ENCODE data around the gene FGF18.

Gene FGF18

DNA sequence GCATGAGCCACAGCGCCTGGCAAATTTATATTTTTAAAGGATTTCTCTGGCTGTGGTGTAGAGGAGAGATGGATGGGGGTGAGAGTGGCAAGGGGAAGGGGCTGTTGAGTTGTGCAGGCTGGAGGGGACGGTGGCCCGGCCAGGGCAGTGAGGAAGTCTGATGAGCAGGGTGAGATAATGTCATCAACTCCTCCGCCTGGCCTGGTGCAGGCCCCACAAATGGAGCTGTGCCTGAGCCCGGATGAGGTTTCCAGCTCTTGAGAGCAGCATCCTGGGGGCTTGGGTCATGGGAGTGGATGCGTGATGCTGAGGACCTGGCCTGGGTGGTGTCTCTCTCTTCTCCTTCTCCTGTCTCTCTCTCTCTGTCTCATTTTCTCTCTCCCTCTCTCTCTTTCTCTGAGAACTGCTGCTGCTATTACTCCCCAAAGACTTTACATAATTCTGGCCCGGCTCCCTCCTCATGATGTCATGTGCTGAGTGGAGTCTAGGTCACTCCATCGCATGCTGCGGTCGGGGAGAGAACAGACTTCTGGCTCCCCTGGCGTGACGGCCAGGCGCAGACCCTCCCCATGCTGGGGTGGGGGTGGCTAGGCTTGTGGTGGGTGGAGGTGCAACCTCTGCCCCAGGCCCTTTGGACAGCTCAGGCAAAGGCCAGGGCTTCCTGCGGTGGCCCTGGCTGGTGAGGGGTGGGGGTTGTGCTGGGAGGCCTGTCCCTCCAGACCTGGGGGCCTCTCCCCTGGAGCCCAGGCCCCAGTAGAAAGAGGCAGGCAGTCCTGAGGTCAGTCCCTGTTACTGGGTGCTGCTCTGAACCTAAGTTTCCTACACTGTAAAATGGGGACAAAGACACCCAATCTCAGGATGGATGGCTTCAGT, 26.4 kb downstream of the FGF18 start:
- no peak for DNase-seq

DNA sequence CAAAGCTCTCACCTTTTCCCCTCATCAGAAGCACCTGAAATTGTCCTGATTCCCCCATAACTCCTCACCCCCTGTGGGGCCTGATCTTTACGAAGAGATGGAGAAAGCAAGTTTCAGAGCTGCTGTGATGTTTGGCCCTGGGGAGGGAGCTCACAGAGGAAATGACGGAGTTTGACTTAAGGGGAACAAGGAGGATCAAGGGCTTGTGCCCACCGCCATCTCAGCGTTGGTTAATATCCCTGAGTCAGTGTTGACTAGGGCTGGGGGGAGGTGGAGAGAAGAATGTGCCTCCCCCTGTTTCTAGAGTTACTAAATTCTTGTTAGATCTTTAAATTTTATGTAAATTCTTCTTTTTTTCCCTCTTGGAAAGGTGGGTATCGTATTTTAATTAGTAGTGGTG, 27.8 kb downstream of the FGF18 start:
- no peak for DNase-seq

- DNase-seq, result no peak
Observed at GRCh38 chr5:171449426-171449825, 30.0 kb downstream of the FGF18 start.

DNA sequence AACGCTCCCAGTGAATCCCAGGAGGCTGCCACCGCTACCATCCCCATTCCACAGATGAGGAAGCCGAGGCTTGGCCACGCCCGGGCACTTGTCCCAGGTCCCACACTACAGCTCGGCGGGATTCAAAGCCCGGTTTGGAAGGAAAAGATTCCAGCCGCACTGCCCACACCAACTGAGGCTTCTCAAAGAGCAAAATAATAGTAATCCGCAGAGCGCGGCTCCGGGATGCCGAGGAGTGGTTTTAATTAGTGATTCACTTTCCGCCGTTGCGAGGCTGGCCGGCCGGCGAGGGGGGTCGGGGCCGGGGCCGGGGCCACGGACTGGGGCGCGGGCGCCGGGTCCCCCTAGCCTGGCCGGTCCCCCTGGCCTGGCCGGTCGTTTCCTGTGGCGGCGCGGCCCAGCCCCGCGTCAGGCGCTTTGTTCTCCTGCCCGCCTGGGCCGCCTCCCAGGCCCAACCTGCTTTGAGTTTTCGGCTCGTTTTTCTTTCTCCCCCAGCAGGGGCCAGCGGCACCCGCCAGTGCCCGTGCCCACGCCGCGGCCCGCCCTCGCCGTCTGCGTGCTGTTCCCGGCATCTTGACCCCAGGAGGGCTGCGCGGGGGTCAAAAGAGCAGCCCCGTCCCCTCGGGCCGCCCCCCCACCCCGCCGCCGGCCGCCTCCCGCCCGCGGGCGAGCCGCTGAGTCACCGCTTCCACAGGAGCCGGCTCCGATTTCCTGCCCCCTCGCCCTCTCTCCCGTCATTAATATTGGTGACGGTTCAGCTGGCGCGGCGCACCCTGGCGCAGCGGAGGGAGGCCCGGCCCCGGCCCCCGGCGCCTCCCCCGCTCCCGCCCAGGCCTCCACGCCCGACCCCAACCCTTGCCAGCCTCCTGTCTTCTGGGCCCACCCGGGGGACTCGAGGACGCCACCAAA, 31.2 kb downstream of the FGF18 start:
- DNase-seq, result no peak

- no peak for DNase-seq
Observed at GRCh38 chr5:171451421-171451820, 32.0 kb downstream of the FGF18 start.

DNA sequence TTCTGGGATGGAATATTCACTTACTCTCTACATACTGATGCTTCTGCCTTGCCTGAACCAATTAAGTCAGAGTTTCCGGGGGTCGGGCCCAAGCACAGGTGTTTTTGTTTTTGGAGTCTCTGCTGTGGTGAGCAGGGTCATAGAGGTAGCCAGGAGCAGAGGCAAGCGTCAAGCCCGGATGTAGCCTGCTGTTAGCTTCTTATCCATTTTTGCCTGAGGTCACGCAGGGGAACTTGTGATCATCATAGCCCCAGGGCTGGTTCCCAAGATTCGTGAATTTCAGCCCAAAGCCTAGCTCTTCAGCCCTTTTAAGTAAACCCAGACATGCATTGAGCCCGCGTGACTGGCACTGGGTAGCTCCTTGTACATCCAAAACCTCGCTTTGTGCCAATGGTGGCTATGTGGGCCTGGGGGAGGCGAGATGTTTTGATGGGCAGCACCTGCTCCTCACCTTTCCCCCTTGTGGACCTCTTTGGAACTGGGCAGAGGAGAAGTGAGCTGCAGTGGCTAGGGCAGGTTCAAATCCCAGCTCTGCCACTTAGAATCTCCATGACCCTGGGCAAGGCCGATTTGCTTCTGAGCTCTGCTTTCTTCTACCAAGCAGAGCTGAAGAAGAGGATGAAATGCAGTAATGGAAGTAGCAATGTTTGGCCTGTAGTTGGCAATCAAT, 33.7 kb downstream of the FGF18 start:
- DNase-seq, result no peak

DNA sequence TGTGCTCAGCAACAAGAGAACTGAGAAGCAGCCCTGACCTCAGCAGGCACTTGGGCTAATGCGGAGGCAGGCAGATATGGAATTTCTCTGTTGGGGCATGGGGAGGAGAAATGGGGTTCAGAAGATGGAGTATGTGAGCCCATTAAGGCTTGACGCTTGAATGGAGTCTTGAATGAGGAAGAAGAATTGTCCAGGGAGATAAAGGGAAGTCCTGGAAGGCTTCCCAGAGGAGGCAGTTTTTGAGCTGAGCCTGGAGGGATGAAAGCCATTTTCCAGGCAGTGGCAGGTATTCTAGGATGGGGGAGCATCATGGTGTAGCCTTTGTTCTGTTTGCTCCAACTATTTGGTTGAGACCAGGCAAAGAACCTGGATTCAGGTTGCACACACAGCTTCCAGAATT, 34.5 kb downstream of the FGF18 start:
- DNase-seq, result no peak

GRCh38 chr5:171454549-171454948, 35.1 kb downstream of the FGF18 start:
- no peak for DNase-seq

DNA sequence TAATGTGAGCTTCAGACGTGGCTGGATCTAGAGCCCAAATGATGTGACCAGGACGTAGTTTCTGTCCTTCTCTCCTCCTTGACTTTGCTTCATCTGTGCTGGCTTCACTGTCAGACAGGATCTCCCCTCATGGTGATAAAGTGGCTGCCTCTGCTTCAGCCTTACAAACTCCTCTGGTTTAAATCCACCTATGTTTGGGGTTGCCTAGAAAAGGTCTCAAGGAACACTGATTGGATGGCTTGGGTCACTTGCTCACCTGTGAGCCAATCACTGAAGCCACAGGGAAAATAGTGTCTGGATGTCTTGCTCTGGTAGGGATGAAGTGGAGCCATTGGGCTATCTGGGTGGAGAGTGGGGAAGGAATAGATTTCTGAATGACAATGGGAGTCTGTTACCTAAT, 36.1 kb downstream of the FGF18 start:
- DNase-seq, result no peak

DNA sequence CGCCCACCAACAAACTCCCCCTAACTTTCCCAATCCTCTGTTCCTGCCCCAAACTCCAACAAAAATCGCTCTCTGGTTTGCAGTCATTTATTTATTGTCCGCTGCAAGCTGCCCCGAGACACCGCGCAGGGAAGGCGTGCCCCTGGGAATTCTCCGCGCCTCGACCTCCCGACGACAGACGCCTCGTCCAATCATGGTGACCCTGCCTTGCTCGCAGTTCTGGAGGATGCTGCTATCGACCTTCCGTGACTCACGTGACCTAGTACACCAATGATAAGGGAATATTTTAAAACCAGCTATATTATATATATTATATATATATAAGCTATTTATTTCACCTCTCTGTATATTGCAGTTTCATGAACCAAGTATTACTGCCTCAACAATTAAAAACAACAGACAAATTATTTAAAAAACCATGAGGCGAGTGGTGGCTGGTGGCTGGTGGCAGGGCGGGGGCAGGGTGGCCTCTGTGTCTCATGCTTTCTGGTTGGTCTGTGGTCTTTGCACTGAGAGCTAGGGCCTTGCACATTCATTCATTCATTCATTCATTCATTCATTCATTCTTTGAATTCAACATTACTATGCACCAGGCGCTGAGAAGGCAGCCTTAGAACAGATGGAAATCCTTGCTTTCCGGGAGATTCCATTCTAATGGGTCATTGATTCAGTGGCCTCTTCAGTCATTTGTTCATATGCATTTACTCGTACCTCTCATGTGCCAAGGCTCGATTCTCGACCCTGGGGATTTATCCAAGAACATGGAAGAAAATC, 37.9 kb downstream of the FGF18 start:
- DNase-seq, result no peak

GRCh38 chr5:171459839-171460238, 40.4 kb downstream of the FGF18 start:
- DNase-seq, result no peak

DNA sequence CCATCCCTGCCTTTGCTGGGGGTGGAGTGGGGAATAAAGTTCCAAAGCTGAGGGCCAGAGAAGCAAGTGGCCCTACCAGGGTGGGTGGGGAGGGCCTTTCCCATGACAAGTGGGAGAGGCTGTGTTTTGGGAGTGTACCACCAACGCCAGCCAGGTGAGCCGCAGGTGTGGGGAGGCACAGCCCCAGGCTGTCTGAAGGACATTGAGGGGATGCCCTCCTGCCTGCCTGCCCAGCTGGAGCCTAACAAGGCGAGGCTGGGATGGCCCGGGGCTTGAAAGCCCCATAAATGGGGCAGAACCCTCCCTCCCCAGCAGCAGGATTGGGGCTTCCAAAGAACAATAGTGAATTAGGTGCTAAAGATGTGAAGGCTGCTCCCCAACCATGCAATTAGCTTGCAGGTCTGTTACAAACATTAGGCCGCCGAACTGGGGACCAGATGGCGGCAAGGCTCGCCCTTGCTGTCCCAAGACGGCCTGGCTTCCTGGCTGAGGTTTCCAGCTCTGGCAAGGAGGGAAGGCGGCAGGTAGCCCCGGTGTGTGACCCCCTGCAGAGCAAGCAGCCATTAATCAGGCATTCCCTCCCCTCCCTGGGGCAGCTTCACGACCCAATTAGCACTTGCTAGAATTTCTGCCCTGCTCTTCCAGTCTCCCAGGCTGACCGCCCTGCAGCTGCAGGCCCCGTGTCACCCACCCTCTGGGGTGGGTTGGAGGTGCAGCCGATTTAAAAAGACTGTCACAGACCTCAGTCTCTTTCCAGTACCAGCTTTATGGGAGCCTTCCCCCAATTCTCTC, 42.9 kb downstream of the FGF18 start:
- no peak for DNase-seq

GRCh38 chr5:171462928-171463861, 43.7 kb downstream of the FGF18 start:
- DNase-seq, result no peak

- no peak for DNase-seq
Observed at GRCh38 chr5:171463862-171464229, 44.4 kb downstream of the FGF18 start.

DNA sequence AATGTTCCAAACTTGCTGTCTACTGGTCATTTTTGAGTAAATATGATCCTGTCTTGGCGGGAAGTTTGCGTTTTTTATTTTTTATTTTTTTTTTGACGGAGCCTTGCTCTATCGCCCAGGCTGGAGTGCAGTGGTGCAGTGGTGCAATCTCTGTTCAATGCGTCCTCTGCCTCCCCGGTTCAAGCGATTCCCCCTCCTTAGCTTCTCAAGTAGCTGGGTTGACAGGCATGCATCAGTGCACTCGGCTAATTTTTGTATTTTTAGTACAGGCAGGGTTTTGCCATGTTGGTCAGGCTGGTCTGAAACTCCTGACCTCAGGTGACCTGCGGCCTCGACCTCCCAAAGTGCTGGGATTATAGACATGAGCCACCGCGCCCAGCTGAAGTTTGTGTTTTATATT, 45.4 kb downstream of the FGF18 start:
- no peak for DNase-seq

DNA sequence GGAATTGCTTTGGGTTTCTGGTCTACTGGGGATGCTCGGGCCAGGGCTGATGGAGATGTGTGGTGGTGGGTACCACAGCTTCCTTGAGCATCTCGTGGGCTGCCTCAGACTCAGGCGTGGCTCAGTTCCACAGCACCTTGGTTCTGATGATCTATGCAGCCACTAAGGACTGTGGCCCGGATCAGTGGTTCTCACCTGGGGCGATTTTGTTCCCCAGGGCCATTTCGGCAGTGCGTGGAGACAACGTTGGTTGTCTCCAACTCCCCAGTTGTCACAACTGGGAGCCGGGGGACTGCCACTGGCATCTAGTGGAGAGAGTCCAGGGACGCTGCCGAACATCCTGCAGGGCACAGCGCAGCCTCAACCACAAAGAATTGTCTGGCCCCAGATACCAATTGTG, 47.7 kb downstream of the FGF18 start:
- no peak for DNase-seq

DNA sequence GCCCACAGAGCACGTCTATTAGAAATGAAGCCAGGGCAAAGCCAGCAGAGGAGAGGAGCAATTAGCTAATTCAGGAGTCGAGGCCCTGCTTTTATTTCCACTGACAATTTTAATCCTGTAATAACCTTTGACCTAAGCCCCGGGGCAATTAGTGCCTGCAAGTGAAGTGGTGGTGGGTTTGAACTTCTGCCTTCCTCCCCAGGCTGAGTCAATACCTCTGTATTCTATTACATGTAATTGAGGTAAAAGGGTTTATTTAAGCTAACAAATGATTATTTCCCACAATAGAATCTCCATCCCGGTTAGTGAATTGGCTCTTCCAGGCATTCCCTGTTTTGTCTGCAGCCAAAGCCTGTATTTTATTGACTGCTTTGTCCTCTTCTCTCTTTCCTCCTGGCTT, 49.9 kb downstream of the FGF18 start:
- no peak for DNase-seq

DNA sequence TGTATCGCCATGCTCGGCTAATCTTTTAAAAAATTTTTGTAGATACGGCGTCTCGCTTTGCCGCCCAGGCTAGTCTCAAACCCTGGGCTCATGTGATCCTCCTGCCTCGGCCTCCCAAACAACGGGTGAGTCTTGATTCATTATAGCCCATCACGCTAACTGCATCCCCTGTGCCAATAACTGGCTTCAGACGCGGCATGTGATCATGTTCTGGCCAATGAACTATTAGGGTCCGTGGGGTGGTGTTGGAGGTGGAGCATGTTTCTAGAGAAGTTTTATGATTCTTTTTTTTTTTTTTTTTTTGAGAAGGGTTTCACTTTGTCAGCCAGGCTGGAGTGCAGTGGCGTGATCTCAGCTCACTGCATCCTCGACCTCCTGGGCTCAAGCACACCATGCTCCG, 51.0 kb downstream of the FGF18 start:
- DNase-seq, result no peak

DNA sequence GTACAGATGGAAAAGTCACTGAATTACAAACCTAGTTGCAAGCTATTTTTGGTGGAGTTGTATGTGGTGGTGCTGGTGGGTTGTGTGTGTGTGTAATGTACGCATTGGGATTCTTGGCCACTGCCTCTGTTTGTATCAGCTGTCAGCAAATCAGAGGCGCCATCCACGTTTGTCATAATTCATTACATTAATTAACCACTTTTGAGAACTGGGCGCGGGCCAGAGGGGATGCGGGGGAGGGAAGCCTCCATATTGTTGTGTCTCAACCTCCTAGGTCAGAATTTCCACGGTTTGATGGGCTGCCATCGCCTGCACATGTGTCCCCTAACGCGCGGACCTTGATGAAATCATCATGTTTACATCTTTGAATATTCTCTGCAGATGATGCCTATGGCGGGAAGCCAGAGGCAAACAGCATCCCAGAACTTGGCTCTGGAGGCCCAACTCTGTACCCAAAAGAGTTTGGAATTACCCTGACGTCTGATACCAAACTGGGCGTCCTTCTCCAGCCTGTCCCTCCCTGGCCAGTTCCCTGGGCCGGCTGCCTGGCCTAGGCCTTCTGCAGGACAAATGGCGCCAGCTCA, 54.9 kb downstream of the FGF18 start:
- no peak for DNase-seq

DNA sequence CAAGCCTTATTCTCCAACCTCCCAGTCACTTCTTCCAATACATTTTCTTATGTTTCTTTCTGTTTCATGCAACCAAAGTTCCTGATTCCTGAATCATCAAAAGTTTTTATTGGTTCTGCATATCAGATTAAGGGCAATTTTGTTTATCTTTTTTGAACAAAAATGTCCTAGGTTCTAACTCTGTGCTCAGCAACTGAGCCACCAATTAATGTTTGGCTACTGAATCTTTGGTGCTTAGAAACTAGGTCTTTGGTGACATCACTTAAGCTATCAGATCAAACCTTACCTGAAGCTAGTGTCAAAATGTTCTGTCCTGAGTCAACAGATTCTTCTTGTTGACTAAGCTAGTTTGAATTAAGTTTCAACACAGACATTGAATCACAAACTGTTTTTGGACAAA, 56.1 kb downstream of the FGF18 start:
- no peak for DNase-seq

All from activated gamma-delta T cell treated with Interleukin-2 at 50 U/mL for 16 hours (primary cell).